H9 (cell line): ENCODE results near the gene KCNJ15. TPM values are rescaled to one million over a fixed set of nuclear protein-coding genes. Genes with fewer than 3 reads are reported as not detected.

Source experiments
- DNase-seq: peaks from one replicate; pipeline ENCODE4 v3.0.0-alpha.2; 2017
- H2AFZ ChIP-seq: one replicate; pipeline ENCODE4 v1.6.1; 2013; ENCODE audit warnings: mild to moderate bottlenecking, low read length, control low read depth, moderate library complexity
- H2AK5ac ChIP-seq: 2 replicates; pipeline ENCODE4 v1.6.1; 2013; ENCODE audit warnings: low read length, control low read depth, mixed read lengths; ENCODE audit not compliant: insufficient read length
- H2BK120ac ChIP-seq: one replicate; pipeline ENCODE4 v1.6.1; 2013; ENCODE audit warnings: low read depth, mild to moderate bottlenecking, low read length, control low read depth, inconsistent platforms; ENCODE audit not compliant: poor library complexity, severe bottlenecking
- H2BK12ac ChIP-seq: 2 replicates; pipeline ENCODE4 v1.6.1; 2013; ENCODE audit warnings: low read length, control low read depth, mixed read lengths, low read depth; ENCODE audit not compliant: insufficient read length
- H2BK15ac ChIP-seq: 2 replicates; pipeline ENCODE4 v1.6.1; 2013; ENCODE audit warnings: low read depth, low read length, control low read depth
- H2BK20ac ChIP-seq: one replicate; pipeline ENCODE4 v1.6.1; 2013; ENCODE audit warnings: low read depth, mild to moderate bottlenecking, low read length, control low read depth, inconsistent platforms; ENCODE audit not compliant: poor library complexity, severe bottlenecking
- H2BK5ac ChIP-seq: 2 replicates; pipeline ENCODE4 v1.6.1; 2013; ENCODE audit warnings: low read length, control low read depth, mixed read lengths; ENCODE audit not compliant: insufficient read length
- H3K14ac ChIP-seq: 2 replicates; pipeline ENCODE4 v1.6.1; 2013; ENCODE audit warnings: low read length, control low read depth; ENCODE audit not compliant: insufficient read depth
- H3K18ac ChIP-seq: 2 replicates; pipeline ENCODE4 v1.6.1; 2013; ENCODE audit warnings: low read depth, mild to moderate bottlenecking, mixed read lengths, low read length, control low read depth; ENCODE audit not compliant: insufficient read length
- H3K23ac ChIP-seq: 2 replicates; pipeline ENCODE4 v1.6.1; 2013; ENCODE audit warnings: low read length, control low read depth, mixed read lengths, low read depth; ENCODE audit not compliant: insufficient read length
- H3K23me2 ChIP-seq: 2 replicates; pipeline ENCODE4 v1.6.1; 2013; ENCODE audit warnings: low read depth, mild to moderate bottlenecking, mixed read lengths, low read length, control low read depth; ENCODE audit not compliant: insufficient read length, poor library complexity, severe bottlenecking
- H3K27ac ChIP-seq: 2 replicates; pipeline ENCODE4 v1.5.1; 2013; ENCODE audit warnings: low read length, control low read depth, mixed read lengths, low read depth; ENCODE audit not compliant: insufficient read length
- H3K27me3 ChIP-seq: 2 replicates; pipeline ENCODE4 v1.6.1; 2013; ENCODE audit warnings: low read length, control low read depth, inconsistent platforms; ENCODE audit not compliant: insufficient read depth
- H3K4ac ChIP-seq: 2 replicates; pipeline ENCODE4 v1.6.1; 2013; ENCODE audit warnings: low read depth, mild to moderate bottlenecking, control low read depth, inconsistent platforms, low read length, moderate library complexity
- H3K4me1 ChIP-seq: 2 replicates; pipeline ENCODE4 v1.6.1; 2013; ENCODE audit warnings: low read length, control low read depth, inconsistent platforms; ENCODE audit not compliant: insufficient read depth
- H3K4me2 ChIP-seq: 2 replicates; pipeline ENCODE4 v1.6.1; 2013; ENCODE audit warnings: low read length, control low read depth, mixed read lengths; ENCODE audit not compliant: insufficient read length, insufficient read depth
- H3K56ac ChIP-seq: 2 replicates; pipeline ENCODE4 v1.6.1; 2013; ENCODE audit warnings: low read depth, mild to moderate bottlenecking, mixed read lengths, low read length, control low read depth; ENCODE audit not compliant: insufficient read length
- H3K79me1 ChIP-seq: 2 replicates; pipeline ENCODE4 v1.6.1; 2013; ENCODE audit warnings: low read depth, mild to moderate bottlenecking, moderate library complexity, low read length, control low read depth, inconsistent platforms; ENCODE audit not compliant: insufficient read depth, poor library complexity, severe bottlenecking
- H3K79me2 ChIP-seq: 2 replicates; pipeline ENCODE4 v1.6.1; 2013; ENCODE audit warnings: low read length, control low read depth, inconsistent platforms; ENCODE audit not compliant: insufficient read depth
- H3K9ac ChIP-seq: 2 replicates; pipeline ENCODE4 v1.6.1; 2013; ENCODE audit warnings: low read length, control low read depth, mixed read lengths; ENCODE audit not compliant: insufficient read length; ENCODE audit errors: extremely low read depth
- H3K9me3 ChIP-seq: one replicate; pipeline ENCODE4 v1.6.1; 2013; ENCODE audit warnings: low read depth, low read length, inconsistent platforms; ENCODE audit not compliant: control insufficient read depth
- H3T11ph ChIP-seq: one replicate; pipeline ENCODE4 v1.6.1; 2013; ENCODE audit warnings: mild to moderate bottlenecking, low read length, control low read depth, inconsistent platforms
- H4K20me1 ChIP-seq: one replicate; pipeline ENCODE4 v1.6.1; 2013; ENCODE audit not compliant: control insufficient read depth, insufficient read length, insufficient read depth
- H4K5ac ChIP-seq: 2 replicates; pipeline ENCODE4 v1.6.1; 2013; ENCODE audit warnings: low read depth, mild to moderate bottlenecking, mixed read lengths, low read length, control low read depth; ENCODE audit not compliant: insufficient read length
- H4K8ac ChIP-seq: replicated peaks from 2 replicates; pipeline ENCODE4 v1.6.1; 2013; ENCODE audit warnings: low read length, control low read depth, mixed read lengths, low read depth; ENCODE audit not compliant: insufficient read length
- H4K91ac ChIP-seq: 2 replicates; pipeline ENCODE4 v1.6.1; 2013; ENCODE audit warnings: low read depth, mild to moderate bottlenecking, moderate library complexity, mixed read lengths, low read length, control low read depth; ENCODE audit not compliant: insufficient read length
- H3K27ac Mint-ChIP-seq, 3 experiments: 2 replicates in 2 of 3; 3 replicates in 1 of 3; pipeline ENCODE4 v1.8.0; 2020 to 2021; ENCODE audit warnings: mixed read lengths in 3 of 3, mild to moderate bottlenecking in 1 of 3, moderate library complexity in 1 of 3
- H3K27me3 Mint-ChIP-seq: 2 replicates; pipeline ENCODE4 v1.8.0; 2021; ENCODE audit warnings: low read depth, mild to moderate bottlenecking, moderate library complexity, mixed read lengths
- H3K36me3 Mint-ChIP-seq, 3 experiments: 2 replicates in 2 of 3; 3 replicates in 1 of 3; pipeline ENCODE4 v1.8.0; 2020 to 2021; ENCODE audit warnings: low read depth in 3 of 3, mixed read lengths in 3 of 3; ENCODE audit not compliant: insufficient read depth in 1 of 3
- H3K4me1 Mint-ChIP-seq, 2 experiments: 2 replicates each; pipeline ENCODE4 v1.8.0; 2020; ENCODE audit warnings: mixed read lengths in 2 of 2
- H3K4me3 Mint-ChIP-seq, 2 experiments: 2 replicates in 1 of 2; 3 replicates in 1 of 2; pipeline ENCODE4 v1.8.0; 2020 to 2021; ENCODE audit warnings: mild to moderate bottlenecking in 2 of 2, mixed read lengths in 2 of 2, moderate library complexity in 1 of 2
- H3K9me3 Mint-ChIP-seq, 2 experiments: 2 replicates in 1 of 2; 3 replicates in 1 of 2; pipeline ENCODE4 v1.8.0; 2020; ENCODE audit warnings: mild to moderate bottlenecking in 2 of 2, mixed read lengths in 2 of 2, moderate library complexity in 1 of 2
- CTCF ChIP-seq: fragments of 200-600 bp; sonication (generic); conservative IDR thresholded peaks from 3 replicates; pipeline ENCODE4 v1.8.0; 2021; ENCODE audit warnings: antibody characterized with exemption, mild to moderate bottlenecking
- WGBS: extraction: QIAGEN DNeasy Blood & Tissue Kit; methylation state at CpG from one replicate; pipeline ENCODE4 v1.1.7; 2013; ENCODE audit warnings: missing lambda C conversion rate, low lambda C conversion rate, mixed read lengths; ENCODE audit not compliant: insufficient read length; ENCODE audit errors: extremely low coverage; 5-methylcytosine and 5-hydroxymethylcytosine counted together
- total RNA-seq: library from RNA; stranded (reverse); gene quantifications from 2 replicates; pipeline ENCODE4 v1.2.1, GENCODE V29; 2021

KCNJ15 gene
- total RNA-seq, 1 experiment from 2014 or later: not detected

DNA sequence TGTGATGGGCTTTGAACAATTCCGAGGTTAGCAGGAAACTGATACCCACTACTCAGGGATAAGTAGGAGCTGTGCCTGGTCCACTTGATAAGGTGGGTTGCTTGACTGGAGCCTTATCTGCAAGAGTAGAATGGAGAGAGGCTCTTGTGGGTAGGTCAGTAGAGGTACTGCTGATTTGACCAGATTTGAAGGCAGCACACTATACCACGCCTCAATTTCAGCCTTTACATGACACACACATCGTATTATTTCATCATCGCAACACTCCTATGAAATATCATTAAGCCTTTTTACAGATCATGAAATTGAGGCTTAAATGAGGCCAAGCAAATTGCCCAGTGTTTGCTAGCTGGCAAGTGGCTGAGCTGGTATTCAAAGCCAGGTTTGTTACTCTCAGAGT, 69.6 kb downstream of the KCNJ15 start:
- Histone ChIP-seq H3K14ac (no peak overlapping the region), H2AFZ (no peak overlapping the region), H3T11ph (no peak overlapping the region), H2BK15ac (no peak overlapping the region), H3K4me2 (no peak overlapping the region), H3K9me3 (no peaks in the 10 kb centered on the region), H4K20me1 (no peaks in the 10 kb centered on the region), H3K18ac (no peak overlapping the region), H4K5ac (no peak overlapping the region), H2BK20ac (no peak overlapping the region), H3K23ac (no peak overlapping the region), H3K56ac (no peak overlapping the region), H2BK120ac (no peak overlapping the region), H4K91ac (no peak overlapping the region), H2BK12ac (no peak overlapping the region), H3K4me1 (peaks cover 18% of the 10 kb centered on the region), H2AK5ac (no peak overlapping the region), H3K4ac (no peak overlapping the region), H4K8ac (no peak overlapping the region), H3K79me2 (no peaks in the 10 kb centered on the region), H3K23me2 (no peaks in the 10 kb centered on the region), H3K9ac (no peak overlapping the region), H3K27ac (no peak overlapping the region), H3K79me1 (no peaks in the 10 kb centered on the region), H3K27me3 (no peaks in the 10 kb centered on the region), H2BK5ac (no peak overlapping the region)
- no peaks in the 10 kb centered on the region; a peak in 1 of 5 replicates for H3K9me3 Mint-ChIP-seq
- no peak overlapping the region for H3K4me3 Mint-ChIP-seq
- H3K36me3 Mint-ChIP-seq: no peaks in the 10 kb centered on the region; a peak in 1 of 7 replicates
- WGBS: no CpG with 5 or more reads among the region's 4 CpGs
- TF ChIP-seq CTCF: no peak
- no peak overlapping the region for H3K27ac Mint-ChIP-seq
- H3K4me1 Mint-ChIP-seq: peaks cover 28 to 34% of the 10 kb centered on the region in 2 experiments
- no peaks in the 10 kb centered on the region; the same call in 1 of the 2 replicates for H3K27me3 Mint-ChIP-seq
- DNase-seq: no peak
